GM11168 (cell line): ENCODE data around the gene GUCD1.

Source experiments
- in situ Hi-C: fragments of 300-500 bp; cut with MboI; formaldehyde crosslinking; loops from one replicate; pipeline ENCODE4 v1.12.0; 2022; ENCODE audit warnings: low sequenced_read_pairs; ENCODE audit not compliant: unreplicated experiment

GUCD1 gene

GRCh38 chr22:24494528-24495364, 60.2 kb downstream of the GUCD1 start, which contains the start of gene UPB1:
UPB1 (plus strand) TSS chr22:24495332; CDS start chr22:24495404, 72 bp downstream.
- in situ Hi-C loops = no loop called here

DNA sequence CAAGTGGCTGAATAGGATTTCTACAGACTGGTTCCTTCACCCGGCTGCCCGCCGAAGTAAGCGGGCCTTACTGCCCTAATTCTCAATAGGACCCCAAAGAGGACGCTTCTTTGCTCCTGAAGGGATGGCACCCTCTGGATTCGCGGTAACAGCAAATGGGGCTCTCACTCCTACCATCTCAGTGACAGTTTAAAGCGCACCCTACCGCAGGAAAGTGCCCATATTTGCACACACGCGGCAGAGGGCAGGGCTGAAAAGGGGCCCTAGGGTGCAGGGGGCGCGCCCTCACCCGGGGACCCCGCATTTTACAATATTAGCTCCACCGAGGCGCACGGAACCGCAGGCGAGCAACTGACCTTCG, 60.8 kb downstream of the GUCD1 start:
- in situ Hi-C loops = no loop called here

DNA sequence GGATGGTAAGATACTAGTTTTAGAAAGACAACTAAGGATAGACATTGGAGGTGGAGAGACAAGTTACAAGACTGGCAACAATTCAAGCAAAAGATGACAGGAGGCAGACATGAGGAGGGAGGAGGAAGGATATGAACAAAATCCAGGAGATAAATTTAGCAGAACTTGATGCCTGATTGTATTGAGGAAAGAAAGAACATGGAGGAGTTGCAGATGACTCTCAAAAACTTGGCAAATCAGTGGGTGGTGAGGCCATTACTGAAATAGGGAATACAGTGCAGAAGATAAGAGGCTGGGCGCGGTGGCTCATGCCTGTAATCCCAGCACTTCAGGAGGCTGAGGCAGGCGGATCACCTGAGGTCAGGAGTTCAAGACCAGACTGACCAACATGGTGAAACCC, 62.5 kb downstream of the GUCD1 start:
- in situ Hi-C loops = no loop called here
